Measurements from ENCODE around the gene IL1B.

IL1B gene

DNA sequence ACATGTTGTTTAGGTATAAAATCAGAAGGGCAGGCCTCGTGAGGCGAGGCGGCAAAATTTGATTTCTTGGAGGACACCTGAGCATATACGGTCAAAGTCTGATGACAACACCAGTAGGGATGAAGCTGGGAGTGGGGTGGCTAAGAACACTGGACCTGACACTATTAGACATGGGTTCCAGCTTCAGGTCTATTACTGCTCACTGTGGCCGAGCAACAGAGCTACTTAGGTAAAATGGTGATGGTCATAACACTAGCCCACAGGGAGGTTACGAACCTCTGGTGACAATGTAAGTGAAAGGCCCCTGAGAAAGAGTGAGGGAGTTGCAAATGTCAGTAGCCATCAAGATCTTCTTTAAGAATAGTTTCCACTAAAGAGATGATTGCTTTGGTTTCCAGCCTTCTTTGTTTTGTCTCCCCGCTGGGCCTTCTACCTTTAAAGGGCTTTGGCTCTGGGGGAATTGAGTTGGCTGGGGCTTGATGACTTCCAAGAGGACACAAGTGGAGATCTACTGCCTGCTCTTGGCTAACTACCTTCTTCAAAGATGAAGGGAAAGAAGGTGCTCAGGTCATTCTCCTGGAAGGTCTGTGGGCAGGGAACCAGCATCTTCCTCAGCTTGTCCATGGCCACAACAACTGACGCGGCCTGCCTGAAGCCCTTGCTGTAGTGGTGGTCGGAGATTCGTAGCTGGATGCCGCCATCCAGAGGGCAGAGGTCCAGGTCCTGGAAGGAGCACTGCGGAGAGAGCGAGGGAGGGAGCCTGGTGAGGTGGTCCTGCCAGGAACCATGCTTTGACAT lies 3.5 kb downstream of the IL1B start:
- no peak overlapping the region for H3K9ac ChIP-seq (ENCODE audit: insufficient read length, low read depth)
- DNase-seq (ENCODE audit: low read depth, low spot score), result no peak
- no peaks in the 10 kb centered on the region for H3K27me3 ChIP-seq (ENCODE audit: insufficient read depth, insufficient read length)
- H3K36me3 ChIP-seq (ENCODE audit: insufficient read depth, insufficient read length, low read length), result no peaks in the 10 kb centered on the region
- TF ChIP-seq YY1 (IDR thresholded peaks at IDR 0.05; ENCODE audit: insufficient read depth, insufficient read length) (no peak), ZNF274 (IDR thresholded peaks at IDR 0.05; ENCODE audit: low read depth, low read length) (no peak), SUZ12 (IDR thresholded peaks at IDR 0.05; ENCODE audit: extremely low read depth, insufficient read depth, insufficient read length) (no peak)
- peaks cover 3% of the 10 kb centered on the region for H3K4me1 ChIP-seq (ENCODE audit: insufficient read depth, insufficient read length)
- no peaks in the 10 kb centered on the region for H3K9me3 ChIP-seq (ENCODE audit: insufficient read depth, low read length)
- no peak overlapping the region for H3K4me3 ChIP-seq (ENCODE audit: insufficient read length, low read depth)

DNA sequence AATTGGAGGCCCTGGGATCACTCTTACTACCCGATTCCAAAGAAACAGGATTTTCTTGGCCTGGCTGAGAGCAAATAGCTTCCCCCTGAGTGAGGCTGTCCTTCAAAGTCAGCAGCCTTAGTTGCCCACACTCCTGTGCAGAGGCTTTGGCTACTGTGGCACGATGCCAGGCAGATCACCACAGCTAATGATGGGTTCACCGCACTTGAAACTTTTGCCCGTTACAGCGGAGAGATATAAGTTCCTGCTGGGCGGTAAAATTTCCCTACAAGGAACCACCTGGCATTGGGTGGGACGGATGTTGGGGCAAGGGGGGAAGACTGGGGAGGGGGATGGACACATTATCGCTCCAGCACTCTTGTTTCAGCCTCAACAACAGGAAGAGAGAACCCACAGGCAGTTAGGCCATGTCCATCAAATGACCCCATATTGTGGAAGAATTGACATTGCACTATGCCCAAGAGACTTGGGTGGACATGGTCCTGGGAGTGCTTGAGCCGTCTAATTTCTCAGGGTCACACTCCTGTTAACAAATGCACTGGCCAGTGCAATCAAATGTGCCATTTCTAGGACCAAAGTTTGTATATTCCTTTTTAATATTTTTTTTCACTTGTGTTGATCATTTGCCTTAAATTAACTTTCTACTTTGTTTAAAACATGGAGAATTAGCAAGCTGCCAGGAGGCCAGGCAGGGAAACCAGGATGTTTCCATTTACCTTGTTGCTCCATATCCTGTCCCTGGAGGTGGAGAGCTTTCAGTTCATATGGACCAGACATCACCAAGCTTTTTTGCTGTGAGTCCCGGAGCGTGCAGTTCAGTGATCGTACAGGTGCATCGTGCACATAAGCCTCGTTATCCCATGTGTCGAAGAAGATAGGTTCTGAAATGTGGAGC lies 4.4 kb downstream of the IL1B start:
- Histone ChIP-seq H3K27me3 (ENCODE audit: insufficient read depth, insufficient read length) (no peaks in the 10 kb centered on the region), H3K4me3 (ENCODE audit: insufficient read length, low read depth) (no peak overlapping the region), H3K4me1 (ENCODE audit: insufficient read depth, insufficient read length) (peaks cover 3% of the 10 kb centered on the region), H3K9ac (ENCODE audit: insufficient read length, low read depth) (no peak overlapping the region), H3K36me3 (ENCODE audit: insufficient read depth, insufficient read length, low read length) (no peaks in the 10 kb centered on the region), H3K9me3 (ENCODE audit: insufficient read depth, low read length) (no peaks in the 10 kb centered on the region)
- no peak for DNase-seq (ENCODE audit: low read depth, low spot score)
- TF ChIP-seq SUZ12 (IDR thresholded peaks at IDR 0.05; ENCODE audit: extremely low read depth, insufficient read depth, insufficient read length) (no peak), ZNF274 (IDR thresholded peaks at IDR 0.05; ENCODE audit: low read depth, low read length) (no peak), YY1 (IDR thresholded peaks at IDR 0.05; ENCODE audit: insufficient read depth, insufficient read length) (no peak)

GRCh38 chr2:112831513-112831845 lies 5.1 kb downstream of the IL1B start:
- H3K9me3 ChIP-seq (ENCODE audit: insufficient read depth, low read length), result no peaks in the 10 kb centered on the region; the same call in 1 of the 2 replicates
- no peak overlapping the region for H3K4me3 ChIP-seq (ENCODE audit: insufficient read length, low read depth)
- TF ChIP-seq ZNF274 (IDR thresholded peaks at IDR 0.05; ENCODE audit: low read depth, low read length) (no peak), YY1 (IDR thresholded peaks at IDR 0.05; ENCODE audit: insufficient read depth, insufficient read length) (no peak), SUZ12 (IDR thresholded peaks at IDR 0.05; ENCODE audit: extremely low read depth, insufficient read depth, insufficient read length) (no peak)
- H3K9ac ChIP-seq (ENCODE audit: insufficient read length, low read depth), result no peak overlapping the region
- no peaks in the 10 kb centered on the region for H3K36me3 ChIP-seq (ENCODE audit: insufficient read depth, insufficient read length, low read length)
- peaks cover 3% of the 10 kb centered on the region for H3K4me1 ChIP-seq (ENCODE audit: insufficient read depth, insufficient read length)
- DNase-seq (ENCODE audit: low read depth, low spot score), result no peak
- no peaks in the 10 kb centered on the region for H3K27me3 ChIP-seq (ENCODE audit: insufficient read depth, insufficient read length)

DNA sequence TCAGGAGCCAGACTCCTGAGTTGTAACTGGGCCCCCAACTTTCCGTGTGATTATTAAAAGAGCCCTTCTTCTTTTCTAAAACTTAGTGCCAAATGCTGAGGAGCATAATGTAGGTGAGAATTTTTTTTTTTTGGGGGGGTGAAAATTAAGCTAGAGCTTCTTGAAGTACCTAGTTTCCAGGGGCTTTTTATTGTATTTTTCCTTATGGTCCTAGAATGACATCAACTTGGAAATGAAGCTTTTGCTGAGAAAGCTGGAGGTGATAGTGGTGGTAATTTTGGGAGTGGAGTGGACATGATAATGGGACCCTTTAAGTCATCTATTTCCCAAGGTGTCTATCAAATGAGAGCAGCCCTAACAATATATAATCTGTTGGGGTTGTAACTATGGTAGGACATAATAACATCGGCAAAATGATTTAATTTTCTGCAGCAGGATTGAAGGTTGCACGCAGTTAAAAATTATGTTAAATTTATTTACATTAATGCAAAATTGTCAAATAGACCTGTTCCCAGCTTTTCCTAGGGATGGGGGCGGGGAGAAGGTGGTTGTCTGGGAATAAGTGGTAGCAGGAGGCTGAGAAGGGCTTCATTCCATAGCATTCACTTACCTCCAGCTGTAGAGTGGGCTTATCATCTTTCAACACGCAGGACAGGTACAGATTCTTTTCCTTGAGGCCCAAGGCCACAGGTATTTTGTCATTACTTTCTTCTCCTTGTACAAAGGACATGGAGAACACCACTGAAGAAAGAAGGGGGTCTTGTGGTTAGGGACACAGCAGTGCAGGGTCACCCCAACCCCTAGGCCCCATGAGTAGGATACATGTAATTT lies 5.7 kb downstream of the IL1B start:
- Histone ChIP-seq H3K4me1 (ENCODE audit: insufficient read depth, insufficient read length) (peaks cover 3% of the 10 kb centered on the region), H3K4me3 (ENCODE audit: insufficient read length, low read depth) (no peak overlapping the region)
- DNase-seq (ENCODE audit: low read depth, low spot score), result no peak

DNA sequence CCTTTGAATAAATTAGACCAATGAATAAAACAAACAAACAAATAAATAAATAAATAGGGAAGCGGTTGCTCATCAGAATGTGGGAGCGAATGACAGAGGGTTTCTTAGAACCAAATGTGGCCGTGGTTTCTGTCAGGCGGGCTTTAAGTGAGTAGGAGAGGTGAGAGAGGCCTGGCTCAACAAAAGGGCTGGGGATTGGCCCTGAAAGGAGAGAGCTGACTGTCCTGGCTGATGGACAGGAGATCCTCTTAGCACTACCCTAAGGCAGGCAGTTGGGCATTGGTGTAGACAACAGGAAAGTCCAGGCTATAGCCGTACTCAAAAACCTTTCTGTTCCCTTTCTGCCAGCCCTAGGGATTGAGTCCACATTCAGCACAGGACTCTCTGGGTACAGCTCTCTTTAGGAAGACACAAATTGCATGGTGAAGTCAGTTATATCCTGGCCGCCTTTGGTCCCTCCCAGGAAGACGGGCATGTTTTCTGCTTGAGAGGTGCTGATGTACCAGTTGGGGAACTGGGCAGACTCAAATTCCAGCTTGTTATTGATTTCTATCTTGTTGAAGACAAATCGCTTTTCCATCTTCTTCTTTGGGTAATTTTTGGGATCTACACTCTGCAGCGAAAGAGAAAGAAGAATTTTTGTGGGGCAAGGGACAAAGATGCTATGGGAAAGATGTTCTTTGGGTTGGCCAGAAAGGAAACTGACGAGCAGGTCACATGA lies 6.5 kb downstream of the IL1B start:
- Histone ChIP-seq H3K9me3 (ENCODE audit: insufficient read depth, low read length) (no peaks in the 10 kb centered on the region; the same call in 1 of the 2 replicates), H3K4me3 (ENCODE audit: insufficient read length, low read depth) (no peak overlapping the region), H3K4me1 (ENCODE audit: insufficient read depth, insufficient read length) (peaks cover 3% of the 10 kb centered on the region), H3K36me3 (ENCODE audit: insufficient read depth, insufficient read length, low read length) (no peaks in the 10 kb centered on the region), H3K27me3 (ENCODE audit: insufficient read depth, insufficient read length) (no peaks in the 10 kb centered on the region), H3K9ac (ENCODE audit: insufficient read length, low read depth) (no peak overlapping the region)
- no peak for DNase-seq (ENCODE audit: low read depth, low spot score)
- TF ChIP-seq YY1 (IDR thresholded peaks at IDR 0.05; ENCODE audit: insufficient read depth, insufficient read length), result no peak
- no peak for TF ChIP-seq ZNF274 (IDR thresholded peaks at IDR 0.05; ENCODE audit: low read depth, low read length)

More for the DNA sequence above, 5.7 kb downstream of the IL1B start:
- Histone ChIP-seq H3K9me3 (ENCODE audit: insufficient read depth, low read length) (no peaks in the 10 kb centered on the region; the same call in 1 of the 2 replicates), H3K36me3 (ENCODE audit: insufficient read depth, insufficient read length, low read length) (no peaks in the 10 kb centered on the region), H3K9ac (ENCODE audit: insufficient read length, low read depth) (no peak overlapping the region), H3K27me3 (ENCODE audit: insufficient read depth, insufficient read length) (no peaks in the 10 kb centered on the region)
- no peak for TF ChIP-seq YY1 (IDR thresholded peaks at IDR 0.05; ENCODE audit: insufficient read depth, insufficient read length)
- no peak for TF ChIP-seq SUZ12 (IDR thresholded peaks at IDR 0.05; ENCODE audit: extremely low read depth, insufficient read depth, insufficient read length)
- TF ChIP-seq ZNF274 (IDR thresholded peaks at IDR 0.05; ENCODE audit: low read depth, low read length), result no peak

DNA sequence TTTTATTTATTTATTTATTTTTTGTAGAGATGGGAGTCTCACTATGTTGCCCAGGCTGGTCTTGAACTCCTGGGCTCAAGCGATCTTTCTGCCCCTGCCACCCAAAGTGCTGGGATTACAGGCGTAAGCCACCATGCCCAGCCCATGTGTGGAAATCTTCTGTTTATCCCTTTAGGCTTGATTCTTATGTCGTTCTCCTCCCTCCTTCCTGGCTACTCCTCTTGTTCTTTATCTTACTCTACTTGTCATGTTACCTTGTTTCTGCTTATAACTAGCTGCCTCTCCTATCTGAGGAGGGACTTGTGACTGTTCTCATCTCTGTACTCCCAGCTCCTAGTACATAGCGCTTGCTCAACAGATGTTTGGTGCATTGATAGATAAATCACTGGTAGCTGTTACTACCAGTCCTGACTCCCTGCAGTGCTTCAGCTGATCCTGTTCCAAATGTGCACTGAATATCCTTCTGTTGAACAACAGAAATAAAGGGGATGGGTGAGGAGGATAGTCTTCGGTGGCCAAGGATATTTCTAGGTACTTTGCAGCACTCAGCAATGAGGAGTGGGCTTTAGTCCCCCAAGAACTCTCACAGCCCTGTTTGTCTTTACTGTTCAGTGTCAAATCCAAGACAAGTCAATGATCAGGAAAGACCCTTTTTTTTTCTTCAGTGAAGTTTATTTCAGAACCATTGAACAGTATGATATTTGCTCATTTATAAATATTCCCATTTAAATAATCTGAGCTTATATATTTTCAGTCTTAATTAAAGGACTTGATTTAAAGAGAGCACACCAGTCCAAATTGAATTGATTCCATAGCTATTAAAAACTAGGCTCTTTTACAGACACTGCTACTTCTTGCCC lies 7.2 kb downstream of the IL1B start:
- H3K9ac ChIP-seq (ENCODE audit: insufficient read length, low read depth), result no peak overlapping the region
- no peaks in the 10 kb centered on the region; the same call in 1 of the 2 replicates for H3K9me3 ChIP-seq (ENCODE audit: insufficient read depth, low read length)
- no peak for DNase-seq (ENCODE audit: low read depth, low spot score)
- no peaks in the 10 kb centered on the region for H3K27me3 ChIP-seq (ENCODE audit: insufficient read depth, insufficient read length)
- no peaks in the 10 kb centered on the region for H3K36me3 ChIP-seq (ENCODE audit: insufficient read depth, insufficient read length, low read length)
- H3K4me3 ChIP-seq (ENCODE audit: insufficient read length, low read depth), result no peak overlapping the region
- TF ChIP-seq SUZ12 (IDR thresholded peaks at IDR 0.05; ENCODE audit: extremely low read depth, insufficient read depth, insufficient read length), result no peak
- TF ChIP-seq YY1 (IDR thresholded peaks at IDR 0.05; ENCODE audit: insufficient read depth, insufficient read length), result no peak
- no peak for TF ChIP-seq ZNF274 (IDR thresholded peaks at IDR 0.05; ENCODE audit: low read depth, low read length)
- peaks cover 3% of the 10 kb centered on the region for H3K4me1 ChIP-seq (ENCODE audit: insufficient read depth, insufficient read length)
